ENCODE measurements around the gene SCEL.

The SCEL gene

GRCh38 chr13:77545626-77546412, 10.3 kb downstream of the SCEL start:
- Histone ChIP-seq H3K27ac (no peak overlapping the region), H3K9me3 (no peaks in the 10 kb centered on the region), H3K27me3 (no peaks in the 10 kb centered on the region), H3K4me3 (ENCODE audit: low read depth in 1 of 2, low read length in 1 of 2) (no peak overlapping the region), H3K36me3 (no peaks in the 10 kb centered on the region), H3K4me1 (ENCODE audit: control insufficient read depth in 1 of 2, insufficient read depth in 1 of 2, low read depth in 1 of 2, low read length in 1 of 2) (peaks cover 8 to 13% of the 10 kb centered on the region in 2 experiments)
- TF ChIP-seq CTCF (IDR thresholded peaks at IDR 0.05), result no peak

DNA sequence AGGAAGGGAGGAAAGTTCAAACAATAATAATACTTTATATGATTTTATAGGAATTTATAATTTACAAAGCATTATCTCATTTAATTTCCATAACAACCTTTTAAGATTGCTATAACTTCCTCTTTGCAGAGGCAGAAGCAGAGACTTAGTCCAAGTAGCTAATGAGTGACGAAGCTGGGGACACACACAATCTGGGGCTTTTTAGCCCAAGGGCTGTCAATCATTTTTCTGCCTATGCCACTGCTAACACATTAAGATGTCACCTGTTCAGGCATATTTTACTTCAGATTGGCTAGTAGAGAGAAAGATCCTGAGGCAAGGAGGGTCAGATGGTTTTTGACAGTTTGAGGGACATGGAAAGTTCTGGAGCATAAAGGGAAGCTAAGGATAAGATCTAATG, 12.6 kb downstream of the SCEL start:
- Histone ChIP-seq H3K9me3 (no peaks in the 10 kb centered on the region), H3K27ac (no peak overlapping the region), H3K4me3 (ENCODE audit: low read depth in 1 of 2, low read length in 1 of 2) (no peak overlapping the region), H3K4me1 (ENCODE audit: control insufficient read depth in 1 of 2, insufficient read depth in 1 of 2, low read depth in 1 of 2, low read length in 1 of 2) (peaks cover 8 to 13% of the 10 kb centered on the region in 2 experiments), H3K27me3 (no peaks in the 10 kb centered on the region), H3K36me3 (no peaks in the 10 kb centered on the region)
- no peak for TF ChIP-seq CTCF (IDR thresholded peaks at IDR 0.05)

DNA sequence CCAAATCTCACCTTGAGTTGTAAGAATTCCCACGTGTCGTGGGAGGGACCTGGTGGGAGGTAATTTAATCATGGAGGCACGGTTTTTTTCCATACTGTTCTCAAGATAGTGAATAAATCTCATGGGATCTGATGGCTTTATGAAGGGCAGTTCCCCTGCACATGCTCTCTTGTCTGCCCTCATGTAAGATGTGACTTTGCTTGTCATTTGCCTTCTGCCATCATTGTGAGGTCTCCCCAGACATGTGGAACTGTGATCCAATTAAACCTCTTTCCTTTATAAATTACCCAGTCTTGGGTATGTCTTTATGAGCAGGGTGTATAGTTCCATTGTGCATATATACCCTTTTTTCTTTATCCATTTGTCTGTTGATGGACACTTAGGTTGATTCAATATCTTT, 13.1 kb downstream of the SCEL start:
- Histone ChIP-seq H3K36me3 (no peaks in the 10 kb centered on the region), H3K27ac (no peak overlapping the region), H3K9me3 (no peaks in the 10 kb centered on the region), H3K4me3 (ENCODE audit: low read depth in 1 of 2, low read length in 1 of 2) (no peak overlapping the region), H3K4me1 (ENCODE audit: control insufficient read depth in 1 of 2, insufficient read depth in 1 of 2, low read depth in 1 of 2, low read length in 1 of 2) (peaks cover 8 to 13% of the 10 kb centered on the region in 2 experiments), H3K27me3 (no peaks in the 10 kb centered on the region)
- no peak for TF ChIP-seq CTCF (IDR thresholded peaks at IDR 0.05)

DNA sequence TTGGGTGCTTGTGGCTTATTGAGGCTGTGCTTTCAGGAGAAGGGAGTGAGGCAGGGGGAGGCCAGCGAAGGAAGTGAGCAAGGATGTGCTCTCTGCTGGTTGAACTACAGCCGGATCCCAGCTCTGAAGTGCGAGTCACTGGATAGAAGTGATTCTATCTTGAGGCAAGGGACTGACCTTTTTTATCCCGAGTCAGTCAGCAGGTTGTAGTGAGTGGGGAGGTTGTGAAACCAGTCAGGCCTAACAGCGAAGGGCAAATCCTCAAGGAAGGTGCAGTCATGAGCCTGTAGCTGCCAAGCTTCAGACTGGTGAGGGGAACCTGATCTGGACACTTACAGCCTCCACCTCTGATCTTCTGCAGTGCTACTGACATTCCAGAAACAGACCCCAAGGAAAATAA, 18.6 kb downstream of the SCEL start:
- no peak for TF ChIP-seq CTCF (IDR thresholded peaks at IDR 0.05)

GRCh38 chr13:77555246-77555645, 19.7 kb downstream of the SCEL start:
- Histone ChIP-seq H3K4me1 (ENCODE audit: control insufficient read depth in 1 of 2, insufficient read depth in 1 of 2, low read depth in 1 of 2, low read length in 1 of 2) (peaks cover 5 to 15% of the 10 kb centered on the region in 2 experiments), H3K27me3 (no peaks in the 10 kb centered on the region), H3K4me3 (ENCODE audit: low read depth in 1 of 2, low read length in 1 of 2) (no peak overlapping the region), H3K36me3 (no peaks in the 10 kb centered on the region), H3K27ac (no peak overlapping the region), H3K9me3 (no peaks in the 10 kb centered on the region)
- TF ChIP-seq CTCF (IDR thresholded peaks at IDR 0.05), result no peak

More for the DNA sequence above, 18.6 kb downstream of the SCEL start:
- H3K27ac ChIP-seq, result no peak overlapping the region
- H3K4me3 ChIP-seq (ENCODE audit: low read depth in 1 of 2, low read length in 1 of 2), result no peak overlapping the region
- peaks cover 4 to 12% of the 10 kb centered on the region in 2 experiments for H3K4me1 ChIP-seq (ENCODE audit: control insufficient read depth in 1 of 2, insufficient read depth in 1 of 2, low read depth in 1 of 2, low read length in 1 of 2)
- no peaks in the 10 kb centered on the region for H3K27me3 ChIP-seq
- no peaks in the 10 kb centered on the region for H3K36me3 ChIP-seq
- no peaks in the 10 kb centered on the region for H3K9me3 ChIP-seq
